A673 (cell line): Measurements from ENCODE around the gene RETREG2. TPM values are rescaled to one million over a fixed set of nuclear protein-coding genes. Genes with fewer than 3 reads are reported as not detected.

Experiments used
- BruUV-seq: library from RNA; stranded (reverse); fragments of 400-500 nt; replicated peaks from 2 replicates; lab custom pipeline; 2021; lab: Mats Ljungman, UMichigan
- CTCF ChIA-PET: fragments of 300-600 bp; sonication (Branson Sonifier 250); formaldehyde crosslinking; loops from one replicate; lab custom pipeline; 2022; ENCODE audit warnings: antibody characterized with exemption; lab: Charles Lee
- POLR2A ChIA-PET: fragments of 300-600 bp; sonication (Branson Sonifier 250); formaldehyde crosslinking; loops from one replicate; lab custom pipeline; 2022; ENCODE audit warnings: antibody characterized with exemption; ENCODE audit not compliant: low non-redundant PET; lab: Charles Lee
- DNase-seq: peaks from one replicate; pipeline ENCODE4 v3.0.0-alpha.2; 2015; ENCODE audit warnings: low spot score
- H3K27ac ChIP-seq: fragments of 200-600 bp; sonication (generic); 2 replicates; pipeline ENCODE4 v1.5.1; 2016; ENCODE audit warnings: mixed run types, low read depth, mild to moderate bottlenecking, mixed read lengths, antibody characterized with exemption, low read length; ENCODE audit not compliant: poor library complexity, severe bottlenecking
- H3K27me3 ChIP-seq: fragments of 200-600 bp; sonication (generic); replicated peaks from 2 replicates; pipeline ENCODE4 v1.6.1; 2017; ENCODE audit warnings: mixed run types, low read depth, mild to moderate bottlenecking, mixed read lengths, antibody characterized with exemption, low read length; ENCODE audit not compliant: insufficient read depth, poor library complexity
- H3K36me3 ChIP-seq: fragments of 200-600 bp; sonication (generic); 2 replicates; pipeline ENCODE4 v1.6.1; 2016; ENCODE audit warnings: mixed run types, mild to moderate bottlenecking, mixed read lengths, antibody characterized with exemption, low read length; ENCODE audit not compliant: insufficient read depth, poor library complexity, severe bottlenecking
- H3K4me1 ChIP-seq: fragments of 200-600 bp; sonication (generic); 2 replicates; pipeline ENCODE4 v1.6.1; 2017; ENCODE audit warnings: mixed run types, mild to moderate bottlenecking, mixed read lengths, antibody characterized with exemption, low read length; ENCODE audit not compliant: insufficient read depth, poor library complexity, severe bottlenecking
- H3K4me3 ChIP-seq: fragments of 200-600 bp; sonication (generic); 2 replicates; pipeline ENCODE4 v1.5.1; 2016; ENCODE audit warnings: low read depth, mixed run types, mild to moderate bottlenecking, mixed read lengths, low read length; ENCODE audit not compliant: poor library complexity, severe bottlenecking
- H3K9me3 ChIP-seq: fragments of 200-600 bp; sonication (generic); 2 replicates; pipeline ENCODE4 v1.6.1; 2016; ENCODE audit warnings: mixed run types, low read depth, mild to moderate bottlenecking, mixed read lengths, antibody characterized with exemption, low read length; ENCODE audit not compliant: poor library complexity, severe bottlenecking
- EZH2 ChIP-seq: fragments of 200-600 bp; sonication (generic); IDR thresholded peaks from 2 replicates; pipeline ENCODE4 v1.6.1; 2017; ENCODE audit warnings: borderline replicate concordance, low read depth, mild to moderate bottlenecking, mixed read lengths, antibody characterized with exemption, low read length; ENCODE audit not compliant: poor library complexity, severe bottlenecking
- intact Hi-C: fragments of 100-400 bp; cut with micrococcal nuclease; formaldehyde crosslinking; loops from one replicate; pipeline ENCODE4 v1.10.0; 2022; ENCODE audit not compliant: unreplicated experiment
- total RNA-seq: library from RNA; stranded (reverse); gene quantifications from 2 replicates; pipeline ENCODE4 v1.2.3, GENCODE V29; 2021
- TF ChIP-seq, protein P1 (sequence below): fragments of 300-800, 200-600 bp; sonication (generic); conservative IDR thresholded peaks from 2 replicates; pipeline ENCODE4 v1.5.1; 2017; ENCODE audit warnings: low read depth, mild to moderate bottlenecking, antibody characterized with exemption, low read length, moderate library complexity, mixed read lengths

The RETREG2 gene
- total RNA-seq, 1 experiment from 2014 or later: 59.0 TPM

DNA sequence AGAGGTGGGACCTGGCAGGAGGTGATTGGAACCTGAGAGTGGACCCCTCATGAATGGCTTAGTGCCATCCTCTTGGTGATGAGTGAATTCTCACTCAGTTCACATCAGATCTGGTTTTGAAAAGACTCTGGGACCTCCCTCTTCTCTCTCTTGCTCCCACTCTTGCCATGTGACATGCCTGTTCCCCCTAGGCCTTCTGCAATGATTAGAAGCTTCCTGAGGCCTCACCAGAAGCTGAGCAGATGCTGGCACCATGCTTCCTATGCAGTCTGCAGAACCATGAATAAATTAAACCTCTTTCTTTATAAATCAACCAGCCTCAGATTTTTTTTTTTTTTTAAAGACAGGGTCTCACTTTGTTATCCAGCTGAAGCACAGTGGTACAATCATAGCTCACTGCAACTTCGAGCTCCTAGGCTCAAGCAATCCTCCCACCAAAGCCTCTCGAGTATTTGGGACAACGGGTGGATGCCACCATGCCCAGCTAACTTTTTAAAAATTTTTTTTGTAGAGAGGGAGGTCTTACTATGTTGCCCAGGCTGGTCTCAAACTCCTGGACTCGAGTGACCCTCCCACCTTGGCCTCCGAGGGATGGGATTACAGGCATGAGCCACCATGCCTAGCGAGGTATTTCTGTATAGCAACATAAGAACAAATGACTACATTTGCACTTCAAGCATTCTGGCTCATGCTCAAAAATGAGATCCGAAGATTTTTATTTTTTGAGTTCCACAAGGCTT lies 26.5 kb downstream of the RETREG2 start:
- no peak overlapping the region for H3K4me3 ChIP-seq
- TF ChIP-seq EZH2: no peak
- TF ChIP-seq, protein P1, sequence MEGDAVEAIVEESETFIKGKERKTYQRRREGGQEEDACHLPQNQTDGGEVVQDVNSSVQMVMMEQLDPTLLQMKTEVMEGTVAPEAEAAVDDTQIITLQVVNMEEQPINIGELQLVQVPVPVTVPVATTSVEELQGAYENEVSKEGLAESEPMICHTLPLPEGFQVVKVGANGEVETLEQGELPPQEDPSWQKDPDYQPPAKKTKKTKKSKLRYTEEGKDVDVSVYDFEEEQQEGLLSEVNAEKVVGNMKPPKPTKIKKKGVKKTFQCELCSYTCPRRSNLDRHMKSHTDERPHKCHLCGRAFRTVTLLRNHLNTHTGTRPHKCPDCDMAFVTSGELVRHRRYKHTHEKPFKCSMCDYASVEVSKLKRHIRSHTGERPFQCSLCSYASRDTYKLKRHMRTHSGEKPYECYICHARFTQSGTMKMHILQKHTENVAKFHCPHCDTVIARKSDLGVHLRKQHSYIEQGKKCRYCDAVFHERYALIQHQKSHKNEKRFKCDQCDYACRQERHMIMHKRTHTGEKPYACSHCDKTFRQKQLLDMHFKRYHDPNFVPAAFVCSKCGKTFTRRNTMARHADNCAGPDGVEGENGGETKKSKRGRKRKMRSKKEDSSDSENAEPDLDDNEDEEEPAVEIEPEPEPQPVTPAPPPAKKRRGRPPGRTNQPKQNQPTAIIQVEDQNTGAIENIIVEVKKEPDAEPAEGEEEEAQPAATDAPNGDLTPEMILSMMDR: no peak
- H3K27me3 ChIP-seq: no peaks in the 10 kb centered on the region
- BruUV-seq: no TSS peak
- ChIA-PET POLR2A (interaction anchor here (0.6 kb wide), 1 partner anchor 28 kb away, joined by 3 read pairs; the partner anchor contains the start of gene CNPPD1), CTCF (interaction anchor here (0.7 kb wide), 1 partner anchor 132 kb away, joined by 4 read pairs; no protein-coding TSS in a partner anchor)
- DNase-seq: no peak
- H3K36me3 ChIP-seq: peaks cover 10% of the 10 kb centered on the region
- intact Hi-C loops: no loop called here
- H3K4me1 ChIP-seq: peaks cover 15% of the 10 kb centered on the region
- no peak overlapping the region for H3K27ac ChIP-seq
- H3K9me3 ChIP-seq: no peaks in the 10 kb centered on the region

DNA sequence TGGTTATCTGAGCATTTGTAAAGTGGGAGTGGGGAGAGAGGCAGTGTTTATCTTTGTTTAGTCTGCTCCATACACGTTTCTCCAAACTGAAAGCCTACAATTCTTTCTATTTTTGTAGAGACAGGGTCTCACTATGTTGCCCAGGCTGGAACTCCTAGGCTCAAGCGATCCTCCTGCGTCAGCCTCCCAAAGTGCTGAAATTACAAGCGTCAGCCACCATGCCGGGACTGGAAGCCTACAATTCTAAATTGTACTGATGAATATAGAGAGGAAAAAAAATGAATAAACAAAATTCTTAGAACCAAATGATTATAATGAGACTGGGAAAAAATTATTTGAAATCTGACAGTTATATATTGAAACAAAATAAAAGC lies 27.1 kb downstream of the RETREG2 start:
- CTCF ChIA-PET: no interaction called here
- DNase-seq: no peak
- no peak overlapping the region for H3K4me3 ChIP-seq
- TF ChIP-seq EZH2: no peak
- TF ChIP-seq, protein P1: no peak
- H3K4me1 ChIP-seq: peaks cover 15% of the 10 kb centered on the region
- intact Hi-C loops: no loop called here
- POLR2A ChIA-PET: no interaction called here
- no TSS peak for BruUV-seq
- no peak overlapping the region for H3K27ac ChIP-seq
- no peaks in the 10 kb centered on the region for H3K9me3 ChIP-seq
- H3K36me3 ChIP-seq: peaks cover 16% of the 10 kb centered on the region
- H3K27me3 ChIP-seq: no peaks in the 10 kb centered on the region

DNA sequence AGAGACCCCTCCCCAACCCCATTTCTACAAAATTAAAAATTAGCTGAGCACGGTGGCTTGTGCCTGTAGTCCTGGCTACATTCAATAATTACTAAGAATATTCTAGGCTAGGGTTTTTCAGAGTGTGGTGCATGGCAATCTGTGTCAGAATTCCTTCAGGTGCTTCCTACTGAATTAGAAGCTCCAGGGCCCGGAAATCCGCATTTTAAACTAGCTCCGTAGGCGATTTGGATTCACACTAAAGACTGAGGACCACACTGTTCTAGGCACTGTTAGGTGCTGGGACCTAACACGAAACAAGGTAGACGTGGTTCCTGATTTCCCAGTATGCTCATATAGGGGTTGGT lies 27.9 kb downstream of the RETREG2 start:
- TF ChIP-seq, protein P1: no peak
- TF ChIP-seq EZH2: no peak
- Histone ChIP-seq H3K4me1 (peaks cover 15% of the 10 kb centered on the region), H3K4me3 (peak overlapping the region; percentile 75), H3K27me3 (no peaks in the 10 kb centered on the region), H3K36me3 (peaks cover 24% of the 10 kb centered on the region), H3K9me3 (no peaks in the 10 kb centered on the region), H3K27ac (peak overlapping the region; percentile 78)
- no peak for DNase-seq
- no TSS peak for BruUV-seq
- POLR2A ChIA-PET: interaction anchor here (0.6 kb wide), 1 partner anchor 32 kb away, joined by 3 read pairs; no protein-coding TSS in a partner anchor
- CTCF ChIA-PET: interaction anchor here (0.9 kb wide), 1 partner anchor 39 kb away, joined by 3 read pairs; no protein-coding TSS in a partner anchor
- intact Hi-C loops: no loop called here
